DMS114 treated with DMSO at 0.1 percent for 48 hours (cell line): Measurements from ENCODE around the gene TTK.
"Not testable (repeated sequence)": the region's sequence is repeated elsewhere in the genome, so short reads cannot be mapped to it uniquely, and the experiment has no call there.

Experiments used
- DNase-seq: peaks from one replicate; lab custom pipeline; 2025; ENCODE audit not compliant: unreplicated experiment; lab: John Stamatoyannopoulos, UW

TTK gene

GRCh38 chr6:80021131-80021530 is 16.7 kb downstream of the TTK start:
- DNase-seq = no peak

- DNase-seq = no peak
Measured at GRCh38 chr6:80021591-80021990, 17.1 kb downstream of the TTK start.

GRCh38 chr6:80022803-80023202 is 18.4 kb downstream of the TTK start:
- no peak for DNase-seq

DNA sequence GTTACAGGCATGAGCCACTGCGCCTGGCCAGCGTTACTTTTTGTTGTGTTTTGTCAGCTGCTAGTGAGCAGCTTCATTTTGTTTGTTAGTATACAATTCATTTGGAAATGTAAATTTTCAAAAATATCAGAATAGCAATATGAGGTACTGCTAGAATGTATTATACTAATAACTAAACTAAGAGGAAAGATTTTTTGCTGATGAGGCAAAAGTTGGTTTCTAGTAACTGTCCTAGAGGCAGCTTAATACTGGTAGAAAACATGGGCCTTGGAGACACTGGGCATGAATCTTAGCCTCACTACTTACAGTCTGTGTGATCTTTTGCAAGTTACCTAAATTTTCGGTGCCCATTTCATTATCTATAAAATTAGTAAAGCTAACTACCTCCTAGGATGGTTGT is 24.1 kb downstream of the TTK start:
- no peak for DNase-seq

- no peak for DNase-seq
Measured at GRCh38 chr6:80029470-80029869, 25.0 kb downstream of the TTK start.

- DNase-seq = not testable (repeated sequence)
Measured at GRCh38 chr6:80048220-80048619, 43.8 kb downstream of the TTK start.

GRCh38 chr6:80060774-80061173 is 56.3 kb downstream of the TTK start:
- no peak for DNase-seq

GRCh38 chr6:80068146-80068545 is 63.7 kb downstream of the TTK start:
- not testable (repeated sequence) for DNase-seq

DNA sequence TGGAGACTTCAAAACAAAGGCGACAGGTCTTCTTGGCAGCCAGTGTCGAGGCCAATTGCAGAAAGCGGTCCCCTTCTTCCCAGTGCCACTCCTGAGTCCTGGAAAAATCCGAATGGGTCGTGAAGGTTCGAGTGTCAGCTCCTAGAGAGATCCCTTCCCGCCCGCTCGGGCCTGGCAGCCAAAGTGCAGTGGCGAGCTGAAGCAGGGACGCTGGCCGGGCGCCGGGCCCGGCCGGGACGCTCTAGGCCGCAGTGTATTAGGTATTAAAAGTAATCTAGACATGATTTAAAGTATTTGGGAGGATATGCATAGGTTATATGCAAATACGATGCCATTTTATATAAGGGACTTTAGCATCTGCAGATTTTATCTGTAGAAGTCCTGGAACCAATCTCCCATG is 66.0 kb downstream of the TTK start:
- not testable (repeated sequence) for DNase-seq

GRCh38 chr6:80077067-80077466 is 72.6 kb downstream of the TTK start:
- no peak for DNase-seq

DNA sequence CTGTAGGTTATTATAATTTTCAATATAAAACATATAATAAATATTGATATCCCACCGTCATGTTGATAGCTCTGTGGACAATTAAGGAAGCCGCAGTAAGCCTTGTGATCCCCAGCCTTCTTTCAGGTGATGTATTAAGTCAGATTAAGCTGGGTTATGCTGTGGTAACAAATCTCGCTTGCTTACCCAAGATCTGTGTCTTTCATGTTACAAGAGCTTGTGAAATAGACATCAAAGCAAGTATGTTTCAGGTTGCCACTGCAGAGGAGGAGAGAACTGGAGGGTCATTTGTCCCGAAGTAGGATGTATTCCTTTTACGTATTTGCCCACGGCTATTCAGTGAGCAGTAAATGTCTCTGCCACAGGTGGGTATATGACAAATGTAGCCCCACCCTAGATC is 84.2 kb downstream of the TTK start:
- no peak for DNase-seq

GRCh38 chr6:80091506-80091905 is 87.1 kb downstream of the TTK start:
- no peak for DNase-seq
